Fibroblast of lung (primary cell): ENCODE data around the gene SPOCD1. TPM values are rescaled to one million over a fixed set of nuclear protein-coding genes. Genes with fewer than 3 reads are reported as not detected.
A peak's percentile ranks its signal among the peaks of the same experiment; 100 is the strongest.

ENCODE experiments used
- DNase-seq, 2 donors: peaks; one replicate each; pipeline versions ENCODE4 v3.0.0 to v3.0.0-alpha.2; 2010; ENCODE audit warnings: low read depth in 2 of 2
- H2AFZ ChIP-seq: 2 replicates; pipeline ENCODE4 v1.5.1; 2012; ENCODE audit warnings: low read length, control low read depth, inconsistent platforms
- H3K27ac ChIP-seq: 2 replicates; pipeline ENCODE4 v1.5.1; 2011; ENCODE audit warnings: low read length, control low read depth; ENCODE audit not compliant: insufficient read depth
- H3K27me3 ChIP-seq: 2 replicates; pipeline ENCODE4 v1.5.1; 2011; ENCODE audit warnings: mild to moderate bottlenecking, low read length; ENCODE audit not compliant: control insufficient read depth, insufficient read depth
- H3K36me3 ChIP-seq: 2 replicates; pipeline ENCODE4 v1.5.1; 2011; ENCODE audit warnings: low read length; ENCODE audit not compliant: control insufficient read depth, insufficient read depth
- H3K4me1 ChIP-seq: 2 replicates; pipeline ENCODE4 v1.5.1; 2011; ENCODE audit warnings: low read length; ENCODE audit not compliant: control insufficient read depth, insufficient read depth; ENCODE audit errors: extremely low read depth
- H3K4me2 ChIP-seq: 2 replicates; pipeline ENCODE4 v1.5.1; 2011; ENCODE audit warnings: low read length, control low read depth; ENCODE audit not compliant: insufficient read depth; ENCODE audit errors: extremely low read depth
- H3K4me3 ChIP-seq, 4 experiments: fragments of 200-600 bp in 1 of 4; sonication (generic) in 1 of 4; replicated peaks in 1 of 4; 2 replicates each; pipeline ENCODE4 v1.5.1; 2011 to 2016; ENCODE audit warnings: low read length in 4 of 4, low read depth in 3 of 4, mild to moderate bottlenecking in 3 of 4, control low read depth in 2 of 4, inconsistent platforms in 1 of 4, mixed read lengths in 1 of 4; ENCODE audit not compliant: insufficient read depth in 1 of 4; ENCODE audit errors: control extremely low read depth in 1 of 4
- H3K79me2 ChIP-seq: 2 replicates; pipeline ENCODE4 v1.5.1; 2012; ENCODE audit warnings: mild to moderate bottlenecking, low read length, inconsistent platforms; ENCODE audit not compliant: control insufficient read depth, insufficient read depth
- H3K9ac ChIP-seq: 2 replicates; pipeline ENCODE4 v1.5.1; 2011; ENCODE audit warnings: mild to moderate bottlenecking, low read length, control low read depth; ENCODE audit not compliant: insufficient read depth
- H3K9me3 ChIP-seq: 2 replicates; pipeline ENCODE4 v1.5.1; 2012; ENCODE audit warnings: low read depth, low read length; ENCODE audit not compliant: control insufficient read depth, insufficient read depth
- H4K20me1 ChIP-seq: 2 replicates; pipeline ENCODE4 v1.5.1; 2011; ENCODE audit warnings: low read length; ENCODE audit not compliant: control insufficient read depth, insufficient read depth; ENCODE audit errors: extremely low read depth
- EZH2 ChIP-seq: IDR thresholded peaks from 2 replicates; pipeline ENCODE4 v1.5.1; 2012; ENCODE audit warnings: low read length, control low read depth, mild to moderate bottlenecking; ENCODE audit errors: missing control alignments
- polyA plus RNA-seq, 2 donors: library from polyadenylated mRNA; depleted of rRNA in 1 of 2; stranded (reverse) in 1 of 2; unstranded in 1 of 2; fragments of >200 nt; gene quantifications; 2 replicates each; pipeline ENCODE4 v1.2.1, GENCODE V29; 2011 to 2012; ENCODE audit warnings: missing spikeins in 1 of 2
- total RNA-seq: library from RNA; depleted of rRNA; stranded (reverse); fragments of >200 nt; gene quantifications from 2 replicates; pipeline ENCODE4 v1.2.1, GENCODE V29; 2014
- TF ChIP-seq, protein P1 (sequence below), 2 donors: IDR thresholded peaks in 1 of 2; conservative IDR thresholded peaks in 1 of 2; 1 replicate in 1 of 2; 2 replicates in 1 of 2; pipeline ENCODE4 v1.5.1; 2011 to 2012; ENCODE audit warnings: low read length in 2 of 2, control low read depth in 1 of 2, inconsistent platforms in 1 of 2, low read depth in 1 of 2, mild to moderate bottlenecking in 1 of 2

SPOCD1 gene
- total and polyA plus RNA-seq, 2 donors (not counting 1 experiment from before 2014, with no cell fraction given): 47.2 to 55.4 TPM

DNA sequence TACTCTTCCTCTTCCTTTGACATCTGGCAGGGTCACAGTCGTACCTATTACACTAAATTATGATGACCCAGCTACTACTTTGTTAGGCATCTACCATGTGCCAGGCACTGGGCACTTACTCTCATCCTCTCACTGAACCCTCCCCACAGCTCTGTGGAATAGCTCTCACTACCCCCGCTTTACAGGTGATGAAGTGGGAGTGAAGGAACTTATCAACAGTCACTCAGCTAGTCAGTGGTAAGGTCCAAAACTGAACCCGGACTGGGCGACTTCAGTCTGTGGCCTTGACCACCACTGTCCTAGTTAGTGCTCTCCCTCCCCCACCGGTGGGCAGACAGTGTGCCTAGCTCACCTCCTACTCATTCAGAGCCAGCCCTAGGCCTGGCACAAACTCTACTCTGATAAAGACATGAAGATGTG, 64.0 kb downstream of the SPOCD1 start:
- Histone ChIP-seq H3K4me3 (no peak overlapping the region), H3K27ac (no peak overlapping the region)

GRCh38 chr1:31750858-31751510, 64.8 kb downstream of the SPOCD1 start:
- Histone ChIP-seq H3K27ac (no peak overlapping the region), H3K4me3 (no peak overlapping the region), H3K9ac (no peak overlapping the region), H4K20me1 (no peaks in the 10 kb centered on the region), H3K9me3 (no peaks in the 10 kb centered on the region), H2AFZ (no peak overlapping the region), H3K79me2 (no peaks in the 10 kb centered on the region), H3K4me1 (peaks cover 16% of the 10 kb centered on the region), H3K27me3 (no peaks in the 10 kb centered on the region), H3K36me3 (no peaks in the 10 kb centered on the region), H3K4me2 (no peak overlapping the region)
- DNase-seq: peak; percentile 57 to 88
- TF ChIP-seq, protein P1, sequence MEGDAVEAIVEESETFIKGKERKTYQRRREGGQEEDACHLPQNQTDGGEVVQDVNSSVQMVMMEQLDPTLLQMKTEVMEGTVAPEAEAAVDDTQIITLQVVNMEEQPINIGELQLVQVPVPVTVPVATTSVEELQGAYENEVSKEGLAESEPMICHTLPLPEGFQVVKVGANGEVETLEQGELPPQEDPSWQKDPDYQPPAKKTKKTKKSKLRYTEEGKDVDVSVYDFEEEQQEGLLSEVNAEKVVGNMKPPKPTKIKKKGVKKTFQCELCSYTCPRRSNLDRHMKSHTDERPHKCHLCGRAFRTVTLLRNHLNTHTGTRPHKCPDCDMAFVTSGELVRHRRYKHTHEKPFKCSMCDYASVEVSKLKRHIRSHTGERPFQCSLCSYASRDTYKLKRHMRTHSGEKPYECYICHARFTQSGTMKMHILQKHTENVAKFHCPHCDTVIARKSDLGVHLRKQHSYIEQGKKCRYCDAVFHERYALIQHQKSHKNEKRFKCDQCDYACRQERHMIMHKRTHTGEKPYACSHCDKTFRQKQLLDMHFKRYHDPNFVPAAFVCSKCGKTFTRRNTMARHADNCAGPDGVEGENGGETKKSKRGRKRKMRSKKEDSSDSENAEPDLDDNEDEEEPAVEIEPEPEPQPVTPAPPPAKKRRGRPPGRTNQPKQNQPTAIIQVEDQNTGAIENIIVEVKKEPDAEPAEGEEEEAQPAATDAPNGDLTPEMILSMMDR (conservative IDR thresholded peaks at IDR 0.05 in 1 of 2, IDR thresholded peaks at IDR 0.05 in 1 of 2; ENCODE audit: low read depth in 1 of 2, low read length in 2 of 2): no peak
- TF ChIP-seq EZH2: no peak

More for the DNA sequence above, 64.0 kb downstream of the SPOCD1 start:
- Histone ChIP-seq H2AFZ (no peak overlapping the region), H3K27me3 (no peaks in the 10 kb centered on the region), H3K4me2 (no peak overlapping the region), H3K4me1 (peaks cover 16% of the 10 kb centered on the region), H3K36me3 (no peaks in the 10 kb centered on the region), H3K9me3 (no peaks in the 10 kb centered on the region), H3K9ac (no peak overlapping the region), H3K79me2 (no peaks in the 10 kb centered on the region), H4K20me1 (no peaks in the 10 kb centered on the region)
- no peak for DNase-seq
- TF ChIP-seq, protein P1 (conservative IDR thresholded peaks at IDR 0.05 in 1 of 2, IDR thresholded peaks at IDR 0.05 in 1 of 2; ENCODE audit: low read depth in 1 of 2, low read length in 2 of 2): no peak
- TF ChIP-seq EZH2: no peak

- no peaks in the 10 kb centered on the region for H4K20me1 ChIP-seq
- no peak overlapping the region for H2AFZ ChIP-seq
- H3K79me2 ChIP-seq: no peaks in the 10 kb centered on the region
- TF ChIP-seq EZH2: no peak
- H3K9ac ChIP-seq: no peak overlapping the region
- H3K4me2 ChIP-seq: no peak overlapping the region
- H3K36me3 ChIP-seq: no peaks in the 10 kb centered on the region
- H3K27me3 ChIP-seq: no peaks in the 10 kb centered on the region
- H3K27ac ChIP-seq: no peak overlapping the region
- H3K4me1 ChIP-seq: peaks cover 11% of the 10 kb centered on the region
- no peak overlapping the region for H3K4me3 ChIP-seq
- DNase-seq: no peak
- no peaks in the 10 kb centered on the region for H3K9me3 ChIP-seq
These were observed 65.8 kb downstream of the SPOCD1 start for GRCh38 chr1:31749785-31750735.
